Spleen (tissue), 7 donors: Measurements from ENCODE around the gene TPH1.
A peak's percentile ranks its signal among the peaks of the same experiment; 100 is the strongest.

Source experiments
- POLR2A ChIP-seq, 3 donors: fragments of 450-650 bp; IDR thresholded peaks; one replicate each; pipeline ENCODE4 v1.5.1; 2017; ENCODE audit warnings: antibody characterized with exemption in 3 of 3, mild to moderate bottlenecking in 1 of 3
- POLR2AphosphoS5 ChIP-seq, 3 donors: sonication (generic); formaldehyde crosslinking; IDR thresholded peaks; one replicate each; pipeline ENCODE4 v1.5.1; 2017; ENCODE audit warnings: antibody characterized with exemption in 3 of 3
- TF ChIP-seq, protein P1 (sequence below), 11 experiments: fragments of 200-600 bp in 7 of 11; fragments of 450-650 bp in 4 of 11; sonication (generic) in 4 of 11; IDR thresholded peaks in 8 of 11; conservative IDR thresholded peaks in 3 of 11; 1 replicate in 7 of 11; 2 replicates in 4 of 11; pipeline versions ENCODE4 v1.4.0 to v1.8.0; 2016 to 2021; ENCODE audit warnings: antibody characterized with exemption in 11 of 11, inconsistent platforms in 4 of 11, mild to moderate bottlenecking in 1 of 11
- donor health status: DM: no; HTN: no; CAD: no; lungs with moderate emphysema.
- donor health status: DM: no; HTN: no; CAD: no.
- donor health status: DM: no; HTN: no; CAD: no.

DNA sequence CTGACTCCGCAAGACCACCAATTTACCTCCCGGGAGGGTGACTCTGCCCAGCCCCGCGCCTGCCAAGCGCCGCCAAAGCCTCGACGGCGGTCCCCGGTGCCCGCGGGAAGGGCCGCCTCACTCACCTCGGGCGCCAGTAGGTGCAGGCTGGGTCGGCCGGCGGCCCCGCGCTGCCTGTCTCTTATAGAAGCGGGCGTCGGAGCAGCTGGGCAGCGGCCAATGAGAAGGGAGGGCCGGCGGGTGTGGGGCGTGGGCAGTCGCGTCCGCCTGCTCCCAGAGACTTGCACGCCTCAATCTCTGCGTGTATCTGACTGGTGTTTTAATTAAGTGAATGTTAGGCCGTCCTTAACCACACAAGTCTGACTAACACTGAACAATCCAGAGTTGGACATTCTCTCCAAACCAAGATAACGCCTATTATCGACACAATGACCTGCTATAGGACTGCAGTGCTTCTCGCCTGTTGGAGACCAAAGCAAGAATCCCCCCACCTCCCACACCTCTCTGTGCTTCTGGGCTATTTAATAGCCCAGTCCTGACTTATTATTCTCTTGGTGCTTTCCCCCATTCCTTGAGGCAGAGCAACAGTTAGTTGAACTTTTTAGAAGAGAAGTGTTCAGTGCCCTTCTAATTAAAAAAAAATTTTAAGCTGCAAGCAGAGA lies at the start of gene TPH1:
- TF ChIP-seq, protein P1, sequence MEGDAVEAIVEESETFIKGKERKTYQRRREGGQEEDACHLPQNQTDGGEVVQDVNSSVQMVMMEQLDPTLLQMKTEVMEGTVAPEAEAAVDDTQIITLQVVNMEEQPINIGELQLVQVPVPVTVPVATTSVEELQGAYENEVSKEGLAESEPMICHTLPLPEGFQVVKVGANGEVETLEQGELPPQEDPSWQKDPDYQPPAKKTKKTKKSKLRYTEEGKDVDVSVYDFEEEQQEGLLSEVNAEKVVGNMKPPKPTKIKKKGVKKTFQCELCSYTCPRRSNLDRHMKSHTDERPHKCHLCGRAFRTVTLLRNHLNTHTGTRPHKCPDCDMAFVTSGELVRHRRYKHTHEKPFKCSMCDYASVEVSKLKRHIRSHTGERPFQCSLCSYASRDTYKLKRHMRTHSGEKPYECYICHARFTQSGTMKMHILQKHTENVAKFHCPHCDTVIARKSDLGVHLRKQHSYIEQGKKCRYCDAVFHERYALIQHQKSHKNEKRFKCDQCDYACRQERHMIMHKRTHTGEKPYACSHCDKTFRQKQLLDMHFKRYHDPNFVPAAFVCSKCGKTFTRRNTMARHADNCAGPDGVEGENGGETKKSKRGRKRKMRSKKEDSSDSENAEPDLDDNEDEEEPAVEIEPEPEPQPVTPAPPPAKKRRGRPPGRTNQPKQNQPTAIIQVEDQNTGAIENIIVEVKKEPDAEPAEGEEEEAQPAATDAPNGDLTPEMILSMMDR (IDR thresholded peaks at IDR 0.05 in 8 of 11, conservative IDR thresholded peaks at IDR 0.05 in 3 of 11) = no peak
- TF ChIP-seq POLR2AphosphoS5 (IDR thresholded peaks at IDR 0.05) (peak in 1 of 3 donors; percentile 14), POLR2A (IDR thresholded peaks at IDR 0.05) (no peak)
